ENCODE results near the gene TAF3.
A peak's percentile ranks its signal among the peaks of the same experiment; 100 is the strongest.
"Not testable (repeated sequence)": the region's sequence is repeated elsewhere in the genome, so short reads cannot be mapped to it uniquely, and the experiment has no call there.

The TAF3 gene, protein sequence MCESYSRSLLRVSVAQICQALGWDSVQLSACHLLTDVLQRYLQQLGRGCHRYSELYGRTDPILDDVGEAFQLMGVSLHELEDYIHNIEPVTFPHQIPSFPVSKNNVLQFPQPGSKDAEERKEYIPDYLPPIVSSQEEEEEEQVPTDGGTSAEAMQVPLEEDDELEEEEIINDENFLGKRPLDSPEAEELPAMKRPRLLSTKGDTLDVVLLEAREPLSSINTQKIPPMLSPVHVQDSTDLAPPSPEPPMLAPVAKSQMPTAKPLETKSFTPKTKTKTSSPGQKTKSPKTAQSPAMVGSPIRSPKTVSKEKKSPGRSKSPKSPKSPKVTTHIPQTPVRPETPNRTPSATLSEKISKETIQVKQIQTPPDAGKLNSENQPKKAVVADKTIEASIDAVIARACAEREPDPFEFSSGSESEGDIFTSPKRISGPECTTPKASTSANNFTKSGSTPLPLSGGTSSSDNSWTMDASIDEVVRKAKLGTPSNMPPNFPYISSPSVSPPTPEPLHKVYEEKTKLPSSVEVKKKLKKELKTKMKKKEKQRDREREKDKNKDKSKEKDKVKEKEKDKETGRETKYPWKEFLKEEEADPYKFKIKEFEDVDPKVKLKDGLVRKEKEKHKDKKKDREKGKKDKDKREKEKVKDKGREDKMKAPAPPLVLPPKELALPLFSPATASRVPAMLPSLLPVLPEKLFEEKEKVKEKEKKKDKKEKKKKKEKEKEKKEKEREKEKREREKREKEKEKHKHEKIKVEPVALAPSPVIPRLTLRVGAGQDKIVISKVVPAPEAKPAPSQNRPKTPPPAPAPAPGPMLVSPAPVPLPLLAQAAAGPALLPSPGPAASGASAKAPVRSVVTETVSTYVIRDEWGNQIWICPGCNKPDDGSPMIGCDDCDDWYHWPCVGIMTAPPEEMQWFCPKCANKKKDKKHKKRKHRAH

GRCh38 chr10:7818295-7819120 lies at the start of gene TAF3:
Gene TAF3, plus strand, starts transcription at chr10:7818505. Its CDS starts 205 bp downstream, at chr10:7818710.
- DNase-seq (ENCODE audit: low spot score): peak; percentile 93
- no peak for TF ChIP-seq CTCF (IDR thresholded peaks at IDR 0.05; ENCODE audit: extremely low read depth, missing control alignments)

- DNase-seq (ENCODE audit: low spot score): no peak
- TF ChIP-seq CTCF (IDR thresholded peaks at IDR 0.05; ENCODE audit: extremely low read depth, missing control alignments): no peak
Observed at GRCh38 chr10:7773845-7774801, 44.2 kb upstream of the TAF3 start.

- TF ChIP-seq CTCF (IDR thresholded peaks at IDR 0.05; ENCODE audit: extremely low read depth, missing control alignments): no peak
- DNase-seq (ENCODE audit: low spot score): no peak
Observed at GRCh38 chr10:7776777-7777176, 41.5 kb upstream of the TAF3 start.

- not testable (repeated sequence) for DNase-seq (ENCODE audit: low spot score)
Observed at GRCh38 chr10:7782194-7782593, 36.1 kb upstream of the TAF3 start.

- TF ChIP-seq CTCF (IDR thresholded peaks at IDR 0.05; ENCODE audit: extremely low read depth, missing control alignments): no peak
- no peak for DNase-seq (ENCODE audit: low spot score)
Observed at GRCh38 chr10:7786430-7786829, 31.9 kb upstream of the TAF3 start.

- no peak for TF ChIP-seq CTCF (IDR thresholded peaks at IDR 0.05; ENCODE audit: extremely low read depth, missing control alignments)
- peak; percentile 13 for DNase-seq (ENCODE audit: low spot score)
Observed at GRCh38 chr10:7787150-7787856, 31.0 kb upstream of the TAF3 start.
